ENCODE data around the gene KLHL5. TPM values are rescaled to one million over a fixed set of nuclear protein-coding genes. Genes with fewer than 3 reads are reported as not detected.

The KLHL5 gene
- total and polyA plus RNA-seq, 9 of the 15 experiments (the other 6 are each of a cell fraction or from before 2014, with no cell fraction given) = 8.0 to 30.8 (median 22.1) TPM

- TF ChIP-seq, protein P1, sequence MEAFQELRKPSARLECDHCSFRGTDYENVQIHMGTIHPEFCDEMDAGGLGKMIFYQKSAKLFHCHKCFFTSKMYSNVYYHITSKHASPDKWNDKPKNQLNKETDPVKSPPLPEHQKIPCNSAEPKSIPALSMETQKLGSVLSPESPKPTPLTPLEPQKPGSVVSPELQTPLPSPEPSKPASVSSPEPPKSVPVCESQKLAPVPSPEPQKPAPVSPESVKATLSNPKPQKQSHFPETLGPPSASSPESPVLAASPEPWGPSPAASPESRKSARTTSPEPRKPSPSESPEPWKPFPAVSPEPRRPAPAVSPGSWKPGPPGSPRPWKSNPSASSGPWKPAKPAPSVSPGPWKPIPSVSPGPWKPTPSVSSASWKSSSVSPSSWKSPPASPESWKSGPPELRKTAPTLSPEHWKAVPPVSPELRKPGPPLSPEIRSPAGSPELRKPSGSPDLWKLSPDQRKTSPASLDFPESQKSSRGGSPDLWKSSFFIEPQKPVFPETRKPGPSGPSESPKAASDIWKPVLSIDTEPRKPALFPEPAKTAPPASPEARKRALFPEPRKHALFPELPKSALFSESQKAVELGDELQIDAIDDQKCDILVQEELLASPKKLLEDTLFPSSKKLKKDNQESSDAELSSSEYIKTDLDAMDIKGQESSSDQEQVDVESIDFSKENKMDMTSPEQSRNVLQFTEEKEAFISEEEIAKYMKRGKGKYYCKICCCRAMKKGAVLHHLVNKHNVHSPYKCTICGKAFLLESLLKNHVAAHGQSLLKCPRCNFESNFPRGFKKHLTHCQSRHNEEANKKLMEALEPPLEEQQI (IDR thresholded peaks at IDR 0.05) = 0 out of 2 replicates have a peak, but pooled peaks have one; percentile 11
- TF ChIP-seq ZNF444 (CRISPR knock-in tag; IDR thresholded peaks at IDR 0.05) = no peak
- TF ChIP-seq LEF1 (IDR thresholded peaks at IDR 0.05) = 0 out of 2 replicates have a peak, but pooled peaks have one; percentile 25
- no peak for TF ChIP-seq ZNF717 (CRISPR knock-in tag; IDR thresholded peaks at IDR 0.05)
- TF ChIP-seq ZNF184 (CRISPR knock-in tag; IDR thresholded peaks at IDR 0.05) = no peak
- TF ChIP-seq NFRKB (IDR thresholded peaks at IDR 0.05; ENCODE audit: low read depth) = peak; percentile 62; the same call in 1 of the 2 replicates
- no peak for TF ChIP-seq FOS (IDR thresholded peaks at IDR 0.05; ENCODE audit: extremely low read depth, insufficient read length)
- TF ChIP-seq NFE2L1 (tag; IDR thresholded peaks at IDR 0.05; ENCODE audit: borderline replicate concordance, low read depth) = peak; percentile 53
- TF ChIP-seq CEBPG (CRISPR knock-in tag; IDR thresholded peaks at IDR 0.05) = no peak
- peak; percentile 23 to 57; a peak in 3 of 4 replicates for TF ChIP-seq CEBPG (tag; conservative IDR thresholded peaks at IDR 0.05 in 1 of 2, IDR thresholded peaks at IDR 0.05 in 1 of 2)
- no peak for TF ChIP-seq BRCA1 (IDR thresholded peaks at IDR 0.05)
- no peak for TF ChIP-seq BRCA1 (CRISPR knock-in tag; IDR thresholded peaks at IDR 0.05)
- TF ChIP-seq MCM2 (IDR thresholded peaks at IDR 0.05; ENCODE audit: low read depth) = no peak
- TF ChIP-seq, protein P2, sequence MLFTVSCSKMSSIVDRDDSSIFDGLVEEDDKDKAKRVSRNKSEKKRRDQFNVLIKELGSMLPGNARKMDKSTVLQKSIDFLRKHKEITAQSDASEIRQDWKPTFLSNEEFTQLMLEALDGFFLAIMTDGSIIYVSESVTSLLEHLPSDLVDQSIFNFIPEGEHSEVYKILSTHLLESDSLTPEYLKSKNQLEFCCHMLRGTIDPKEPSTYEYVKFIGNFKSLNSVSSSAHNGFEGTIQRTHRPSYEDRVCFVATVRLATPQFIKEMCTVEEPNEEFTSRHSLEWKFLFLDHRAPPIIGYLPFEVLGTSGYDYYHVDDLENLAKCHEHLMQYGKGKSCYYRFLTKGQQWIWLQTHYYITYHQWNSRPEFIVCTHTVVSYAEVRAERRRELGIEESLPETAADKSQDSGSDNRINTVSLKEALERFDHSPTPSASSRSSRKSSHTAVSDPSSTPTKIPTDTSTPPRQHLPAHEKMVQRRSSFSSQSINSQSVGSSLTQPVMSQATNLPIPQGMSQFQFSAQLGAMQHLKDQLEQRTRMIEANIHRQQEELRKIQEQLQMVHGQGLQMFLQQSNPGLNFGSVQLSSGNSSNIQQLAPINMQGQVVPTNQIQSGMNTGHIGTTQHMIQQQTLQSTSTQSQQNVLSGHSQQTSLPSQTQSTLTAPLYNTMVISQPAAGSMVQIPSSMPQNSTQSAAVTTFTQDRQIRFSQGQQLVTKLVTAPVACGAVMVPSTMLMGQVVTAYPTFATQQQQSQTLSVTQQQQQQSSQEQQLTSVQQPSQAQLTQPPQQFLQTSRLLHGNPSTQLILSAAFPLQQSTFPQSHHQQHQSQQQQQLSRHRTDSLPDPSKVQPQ (CRISPR knock-in tag; IDR thresholded peaks at IDR 0.05; ENCODE audit: borderline replicate concordance) = no peak
- peak; percentile 72 for TF ChIP-seq POLR2H (tag; IDR thresholded peaks at IDR 0.05; ENCODE audit: low read depth)
- TF ChIP-seq, protein P3, sequence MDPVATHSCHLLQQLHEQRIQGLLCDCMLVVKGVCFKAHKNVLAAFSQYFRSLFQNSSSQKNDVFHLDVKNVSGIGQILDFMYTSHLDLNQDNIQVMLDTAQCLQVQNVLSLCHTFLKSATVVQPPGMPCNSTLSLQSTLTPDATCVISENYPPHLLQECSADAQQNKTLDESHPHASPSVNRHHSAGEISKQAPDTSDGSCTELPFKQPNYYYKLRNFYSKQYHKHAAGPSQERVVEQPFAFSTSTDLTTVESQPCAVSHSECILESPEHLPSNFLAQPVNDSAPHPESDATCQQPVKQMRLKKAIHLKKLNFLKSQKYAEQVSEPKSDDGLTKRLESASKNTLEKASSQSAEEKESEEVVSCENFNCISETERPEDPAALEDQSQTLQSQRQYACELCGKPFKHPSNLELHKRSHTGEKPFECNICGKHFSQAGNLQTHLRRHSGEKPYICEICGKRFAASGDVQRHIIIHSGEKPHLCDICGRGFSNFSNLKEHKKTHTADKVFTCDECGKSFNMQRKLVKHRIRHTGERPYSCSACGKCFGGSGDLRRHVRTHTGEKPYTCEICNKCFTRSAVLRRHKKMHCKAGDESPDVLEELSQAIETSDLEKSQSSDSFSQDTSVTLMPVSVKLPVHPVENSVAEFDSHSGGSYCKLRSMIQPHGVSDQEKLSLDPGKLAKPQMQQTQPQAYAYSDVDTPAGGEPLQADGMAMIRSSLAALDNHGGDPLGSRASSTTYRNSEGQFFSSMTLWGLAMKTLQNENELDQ (CRISPR knock-in tag; IDR thresholded peaks at IDR 0.05; ENCODE audit: borderline replicate concordance) = no peak
- no peak for TF ChIP-seq BMI1 (IDR thresholded peaks at IDR 0.05; ENCODE audit: low read length)
- peak; percentile 79 for TF ChIP-seq ZNF592 (IDR thresholded peaks at IDR 0.05)
Measured at GRCh38 chr4:39025552-39026085, 36.4 kb upstream of the KLHL5 start (continued).
